HepG2 (cell line): ENCODE data around the gene TWIST2. TPM values are rescaled to one million over a fixed set of nuclear protein-coding genes. Genes with fewer than 3 reads are reported as not detected.

Experiments
- CBX5 ChIP-seq: sonication (generic); formaldehyde crosslinking; IDR thresholded peaks from 2 replicates; pipeline ENCODE4 v1.4.0; 2020; ENCODE audit warnings: missing genetic modification reagents, borderline replicate concordance
- HOXA3 ChIP-seq: sonication (generic); formaldehyde crosslinking; IDR thresholded peaks from 2 replicates; pipeline ENCODE4 v1.5.0; 2020; ENCODE audit warnings: missing genetic modification reagents
- KAT7 ChIP-seq: IDR thresholded peaks from 2 replicates; pipeline ENCODE4 v1.6.1; 2018; ENCODE audit warnings: borderline replicate concordance, missing compliant biosample characterization
- KDM2A ChIP-seq: sonication (generic); formaldehyde crosslinking; IDR thresholded peaks from 2 replicates; pipeline ENCODE4 v1.4.0; 2020; ENCODE audit warnings: low read depth, missing genetic modification reagents, borderline replicate concordance
- MEIS1 ChIP-seq: sonication (generic); formaldehyde crosslinking; IDR thresholded peaks from 2 replicates; pipeline ENCODE4 v1.9.0; 2021; ENCODE audit warnings: mild to moderate bottlenecking, missing genetic modification reagents, moderate library complexity, borderline replicate concordance
- MLLT10 ChIP-seq: sonication (generic); formaldehyde crosslinking; IDR thresholded peaks from 2 replicates; pipeline ENCODE4 v1.4.0; 2020; ENCODE audit warnings: missing genetic modification reagents
- NFATC3 ChIP-seq: sonication (generic); formaldehyde crosslinking; IDR thresholded peaks from 2 replicates; pipeline ENCODE4 v1.5.1; 2020; ENCODE audit warnings: mild to moderate bottlenecking, missing genetic modification reagents
- NFKB2 ChIP-seq: sonication (generic); formaldehyde crosslinking; IDR thresholded peaks from 2 replicates; pipeline ENCODE4 v1.4.0; 2020; ENCODE audit warnings: missing genetic modification reagents, borderline replicate concordance
- RBM39 ChIP-seq: fragments of 200-400 bp; formaldehyde crosslinking; IDR thresholded peaks from one replicate; pipeline ENCODE4 v1.6.1; 2018; ENCODE audit warnings: antibody characterized with exemption, mild to moderate bottlenecking, low read depth, low read length; ENCODE audit not compliant: poor library complexity, severe bottlenecking
- RCOR2 ChIP-seq: IDR thresholded peaks from 2 replicates; pipeline ENCODE4 v1.6.1; 2016; ENCODE audit warnings: missing biosample characterization, missing genetic modification reagents
- SRSF4 ChIP-seq: fragments of 200-400 bp; formaldehyde crosslinking; IDR thresholded peaks from one replicate; pipeline ENCODE4 v1.6.1; 2018; ENCODE audit warnings: mild to moderate bottlenecking, low read depth, low read length, moderate library complexity; ENCODE audit not compliant: poor library complexity, severe bottlenecking
- TBL1XR1 ChIP-seq: fragments of 150-350 bp; IDR thresholded peaks from 2 replicates; pipeline ENCODE4 v1.6.1; 2014; ENCODE audit warnings: borderline replicate concordance, low read length; ENCODE audit not compliant: partially characterized antibody
- ZFP82 ChIP-seq: sonication (generic); formaldehyde crosslinking; IDR thresholded peaks from 2 replicates; pipeline ENCODE4 v1.5.1; 2020; ENCODE audit warnings: mild to moderate bottlenecking, missing genetic modification reagents, borderline replicate concordance
- ZKSCAN1 ChIP-seq: fragments of 150-350 bp; IDR thresholded peaks from 2 replicates; pipeline ENCODE4 v1.6.1; 2014; ENCODE audit warnings: low read length
- ZNF10 ChIP-seq: sonication (generic); formaldehyde crosslinking; IDR thresholded peaks from 2 replicates; pipeline ENCODE4 v1.4.0; 2020; ENCODE audit warnings: mild to moderate bottlenecking, low read depth, missing genetic modification reagents, borderline replicate concordance
- ZNF136 ChIP-seq: sonication (generic); formaldehyde crosslinking; IDR thresholded peaks from 2 replicates; pipeline ENCODE4 v1.8.1; 2022; ENCODE audit warnings: low read depth, mild to moderate bottlenecking, moderate library complexity, missing genetic modification reagents
- ZNF329 ChIP-seq: sonication (generic); formaldehyde crosslinking; IDR thresholded peaks from 2 replicates; pipeline ENCODE4 v1.9.0; 2021; ENCODE audit warnings: low read depth, mild to moderate bottlenecking, missing genetic modification reagents
- ZNF446 ChIP-seq: sonication (generic); formaldehyde crosslinking; IDR thresholded peaks from 2 replicates; pipeline ENCODE4 v1.5.0; 2020; ENCODE audit warnings: mild to moderate bottlenecking, missing genetic modification reagents
- ZNF564 ChIP-seq: sonication (generic); formaldehyde crosslinking; IDR thresholded peaks from 2 replicates; pipeline ENCODE4 v1.8.1; 2023; ENCODE audit warnings: mild to moderate bottlenecking, missing genetic modification reagents
- ZNF615 ChIP-seq: sonication (generic); formaldehyde crosslinking; IDR thresholded peaks from 2 replicates; pipeline ENCODE4 v1.5.0; 2020; ENCODE audit warnings: mild to moderate bottlenecking, missing genetic modification reagents, borderline replicate concordance
- polyA plus RNA-seq, 8 experiments: library from polyadenylated mRNA; depleted of rRNA in 3 of 8; stranded (reverse) in 7 of 8; unstranded in 1 of 8; fragments of >200 nt; fragmentation: Illumina TruSeq in 4 of 8; extraction: Trizol in 4 of 8; gene quantifications; 2 replicates each; pipeline versions ENCODE4 v1.2.1 to v1.2.3, GENCODE V29; 2011 to 2016; ENCODE audit warnings: low read depth in 4 of 8, missing spikeins in 1 of 8, mixed read lengths in 1 of 8; ENCODE audit not compliant: insufficient read depth in 1 of 8
- total RNA-seq, 5 experiments: library from RNA; depleted of rRNA; stranded (reverse); fragments of >200 nt; fragmentation: Illumina TruSeq; extraction: Trizol; gene quantifications; 2 replicates each; pipeline ENCODE4 v1.2.3, GENCODE V29; 2016; ENCODE audit warnings: low read depth in 1 of 5
- TF ChIP-seq, protein P1 (sequence below): sonication (generic); formaldehyde crosslinking; IDR thresholded peaks from 2 replicates; pipeline ENCODE4 v1.5.1; 2020; ENCODE audit warnings: mild to moderate bottlenecking, missing genetic modification reagents, borderline replicate concordance
- TF ChIP-seq, protein P2 (sequence below): sonication (generic); formaldehyde crosslinking; IDR thresholded peaks from 2 replicates; pipeline ENCODE4 v1.5.0; 2020; ENCODE audit warnings: mild to moderate bottlenecking, missing genetic modification reagents, borderline replicate concordance

Gene TWIST2
- total and polyA plus RNA-seq, 2 of the 13 experiments (the other 11 are each of a cell fraction or from before 2014, with no cell fraction given): 0.08 to 0.11 TPM

DNA sequence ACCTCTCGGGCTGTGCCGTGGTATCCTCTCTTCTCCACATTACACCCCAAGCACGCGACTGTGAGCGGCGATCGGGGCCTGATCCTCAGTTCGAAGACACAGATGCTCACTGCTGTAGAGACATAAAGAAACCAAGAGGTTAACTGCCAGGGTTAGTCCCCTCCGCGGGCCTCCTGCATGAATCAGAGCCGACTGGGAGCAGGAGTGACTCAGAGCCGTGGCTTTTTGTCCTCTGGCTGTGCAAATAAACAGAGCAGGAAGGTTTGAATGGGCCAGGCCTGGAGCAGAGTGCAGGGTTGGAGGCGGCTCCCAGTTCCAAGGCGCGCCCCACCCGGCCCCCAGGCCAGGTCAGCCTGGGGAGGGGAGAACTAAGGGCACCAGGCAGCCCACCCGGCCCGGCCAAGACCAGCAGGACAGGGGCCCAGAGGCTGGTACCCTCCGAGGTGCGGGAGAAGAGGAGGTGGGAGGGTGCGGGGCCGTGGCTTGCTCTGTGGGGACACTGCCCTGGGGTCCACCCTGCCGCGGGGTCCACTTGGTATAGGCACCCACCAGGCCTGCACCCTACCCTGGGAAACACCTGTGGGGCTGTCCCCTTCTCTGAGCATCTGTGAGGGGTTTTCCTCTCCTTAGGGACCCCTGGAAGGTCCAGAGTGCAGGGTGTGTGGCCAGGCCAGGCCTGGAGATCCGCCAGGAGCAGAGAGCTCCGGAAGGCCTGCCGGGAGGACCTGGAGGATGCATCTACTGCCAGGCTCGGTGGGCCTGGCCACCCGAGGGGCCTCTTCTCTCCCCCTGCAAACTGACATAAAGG is 16.5 kb downstream of the TWIST2 start (continued):
- TF ChIP-seq, protein P1, sequence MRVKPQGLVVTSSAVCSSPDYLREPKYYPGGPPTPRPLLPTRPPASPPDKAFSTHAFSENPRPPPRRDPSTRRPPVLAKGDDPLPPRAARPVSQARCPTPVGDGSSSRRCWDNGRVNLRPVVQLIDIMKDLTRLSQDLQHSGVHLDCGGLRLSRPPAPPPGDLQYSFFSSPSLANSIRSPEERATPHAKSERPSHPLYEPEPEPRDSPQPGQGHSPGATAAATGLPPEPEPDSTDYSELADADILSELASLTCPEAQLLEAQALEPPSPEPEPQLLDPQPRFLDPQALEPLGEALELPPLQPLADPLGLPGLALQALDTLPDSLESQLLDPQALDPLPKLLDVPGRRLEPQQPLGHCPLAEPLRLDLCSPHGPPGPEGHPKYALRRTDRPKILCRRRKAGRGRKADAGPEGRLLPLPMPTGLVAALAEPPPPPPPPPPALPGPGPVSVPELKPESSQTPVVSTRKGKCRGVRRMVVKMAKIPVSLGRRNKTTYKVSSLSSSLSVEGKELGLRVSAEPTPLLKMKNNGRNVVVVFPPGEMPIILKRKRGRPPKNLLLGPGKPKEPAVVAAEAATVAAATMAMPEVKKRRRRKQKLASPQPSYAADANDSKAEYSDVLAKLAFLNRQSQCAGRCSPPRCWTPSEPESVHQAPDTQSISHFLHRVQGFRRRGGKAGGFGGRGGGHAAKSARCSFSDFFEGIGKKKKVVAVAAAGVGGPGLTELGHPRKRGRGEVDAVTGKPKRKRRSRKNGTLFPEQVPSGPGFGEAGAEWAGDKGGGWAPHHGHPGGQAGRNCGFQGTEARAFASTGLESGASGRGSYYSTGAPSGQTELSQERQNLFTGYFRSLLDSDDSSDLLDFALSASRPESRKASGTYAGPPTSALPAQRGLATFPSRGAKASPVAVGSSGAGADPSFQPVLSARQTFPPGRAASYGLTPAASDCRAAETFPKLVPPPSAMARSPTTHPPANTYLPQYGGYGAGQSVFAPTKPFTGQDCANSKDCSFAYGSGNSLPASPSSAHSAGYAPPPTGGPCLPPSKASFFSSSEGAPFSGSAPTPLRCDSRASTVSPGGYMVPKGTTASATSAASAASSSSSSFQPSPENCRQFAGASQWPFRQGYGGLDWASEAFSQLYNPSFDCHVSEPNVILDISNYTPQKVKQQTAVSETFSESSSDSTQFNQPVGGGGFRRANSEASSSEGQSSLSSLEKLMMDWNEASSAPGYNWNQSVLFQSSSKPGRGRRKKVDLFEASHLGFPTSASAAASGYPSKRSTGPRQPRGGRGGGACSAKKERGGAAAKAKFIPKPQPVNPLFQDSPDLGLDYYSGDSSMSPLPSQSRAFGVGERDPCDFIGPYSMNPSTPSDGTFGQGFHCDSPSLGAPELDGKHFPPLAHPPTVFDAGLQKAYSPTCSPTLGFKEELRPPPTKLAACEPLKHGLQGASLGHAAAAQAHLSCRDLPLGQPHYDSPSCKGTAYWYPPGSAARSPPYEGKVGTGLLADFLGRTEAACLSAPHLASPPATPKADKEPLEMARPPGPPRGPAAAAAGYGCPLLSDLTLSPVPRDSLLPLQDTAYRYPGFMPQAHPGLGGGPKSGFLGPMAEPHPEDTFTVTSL: peak; percentile 92; the same call in 1 of the 2 replicates
- TF ChIP-seq MEIS1 (CRISPR knock-in tag) (peak; percentile 34; the same call in 1 of the 2 replicates), ZNF136 (peak; percentile 87), ZNF329 (0 out of 2 replicates have a peak, but pooled peaks have one; percentile 8), ZKSCAN1 (0 out of 2 replicates have a peak, but pooled peaks have one; percentile 40), TBL1XR1 (peak; percentile 70), CBX5 (CRISPR knock-in tag) (peak; percentile 60; the same call in 1 of the 2 replicates), SRSF4 (no peak), ZNF446 (CRISPR knock-in tag) (no peak), NFKB2 (peak; percentile 75), KAT7 (CRISPR knock-in tag) (peak; percentile 84; the same call in 1 of the 2 replicates), ZNF564 (CRISPR knock-in tag) (peak; percentile 7; the same call in 1 of the 2 replicates), RCOR2 (CRISPR knock-in tag) (peak; percentile 55; the same call in 1 of the 2 replicates), ZNF10 (CRISPR knock-in tag) (no peak), ZFP82 (CRISPR knock-in tag) (no peak), MLLT10 (CRISPR knock-in tag) (no peak), RBM39 (peak; percentile 92), KDM2A (peak; percentile 91), ZNF615 (peak; percentile 95), HOXA3 (CRISPR knock-in tag) (peak; percentile 76), NFATC3 (CRISPR knock-in tag) (0 out of 2 replicates have a peak, but pooled peaks have one; percentile 22)
- TF ChIP-seq, protein P2, sequence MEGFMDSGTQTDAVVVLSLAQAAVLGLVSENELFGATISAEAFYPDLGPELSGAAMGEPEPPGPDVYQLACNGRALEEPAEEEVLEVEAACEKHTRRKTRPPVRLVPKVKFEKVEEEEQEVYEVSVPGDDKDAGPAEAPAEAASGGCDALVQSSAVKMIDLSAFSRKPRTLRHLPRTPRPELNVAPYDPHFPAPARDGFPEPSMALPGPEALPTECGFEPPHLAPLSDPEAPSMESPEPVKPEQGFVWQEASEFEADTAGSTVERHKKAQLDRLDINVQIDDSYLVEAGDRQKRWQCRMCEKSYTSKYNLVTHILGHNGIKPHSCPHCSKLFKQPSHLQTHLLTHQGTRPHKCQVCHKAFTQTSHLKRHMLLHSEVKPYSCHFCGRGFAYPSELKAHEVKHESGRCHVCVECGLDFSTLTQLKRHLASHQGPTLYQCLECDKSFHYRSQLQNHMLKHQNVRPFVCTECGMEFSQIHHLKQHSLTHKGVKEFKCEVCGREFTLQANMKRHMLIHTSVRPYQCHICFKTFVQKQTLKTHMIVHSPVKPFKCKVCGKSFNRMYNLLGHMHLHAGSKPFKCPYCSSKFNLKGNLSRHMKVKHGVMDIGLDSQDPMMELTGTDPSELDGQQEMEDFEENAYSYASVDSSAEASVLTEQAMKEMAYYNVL (CRISPR knock-in tag): peak; percentile 75
